ENCODE results near the gene XRCC4. TPM values are rescaled to one million over a fixed set of nuclear protein-coding genes. Genes with fewer than 3 reads are reported as not detected.

XRCC4 gene
- total and polyA plus RNA-seq, 2 of the 8 experiments (the other 6 are each of a cell fraction or from before 2014, with no cell fraction given), result 3.0 to 8.3 TPM

GRCh38 chr5:83277953-83278352 lies 200.6 kb downstream of the XRCC4 start:
- WGBS, 2 experiments (ENCODE audit: extremely low coverage in 1 of 2, insufficient coverage in 1 of 2, insufficient read length in 1 of 2, insufficient replicate concordance in 2 of 2, low coverage in 1 of 2, low lambda C conversion rate in 2 of 2, missing lambda C conversion rate in 1 of 2), result 76% methylated on average over 2 of the region's 2 CpGs; no CpG with 5 or more reads in 1 of the 2 experiments
- Histone ChIP-seq H2BK20ac (ENCODE audit: low read length) (no peak overlapping the region), H3K27me3 (replicated peaks in 1 of 4; ENCODE audit: control insufficient read depth in 3 of 4, extremely low read depth in 1 of 4, insufficient read depth in 3 of 4, low read length in 3 of 4) (no peaks in the 10 kb centered on the region), H3K14ac (ENCODE audit: insufficient read length) (no peak overlapping the region), H3K9ac (replicated peaks in 1 of 4; ENCODE audit: extremely low read depth in 1 of 4, low read depth in 3 of 4, low read length in 3 of 4) (no peak overlapping the region), H2BK5ac (ENCODE audit: low read depth, low read length) (no peak overlapping the region), H3K4me3 (ENCODE audit: extremely low read depth in 1 of 4, insufficient read depth in 2 of 4, low read depth in 3 of 4, low read length in 4 of 4) (no peak overlapping the region), H2BK120ac (replicated peaks; ENCODE audit: low read depth, low read length) (no peak overlapping the region), H3K4me2 (ENCODE audit: insufficient read depth in 1 of 2, low read depth in 2 of 2, low read length in 2 of 2) (no peak overlapping the region), H2AK5ac (ENCODE audit: low read depth, low read length) (no peak overlapping the region), H3K4me1 (replicated peaks in 1 of 4; ENCODE audit: control insufficient read depth in 3 of 4, insufficient read depth in 4 of 4, low read length in 3 of 4) (no peaks in the 10 kb centered on the region), H4K91ac (replicated peaks; ENCODE audit: insufficient read length, low read length) (no peak overlapping the region), H2AFZ (ENCODE audit: low read length) (no peak overlapping the region), H2BK12ac (ENCODE audit: low read depth, low read length) (no peak overlapping the region), H2BK15ac (ENCODE audit: low read length) (no peak overlapping the region), H3K9me3 (ENCODE audit: insufficient read depth in 2 of 2, low read depth in 1 of 2, low read length in 1 of 2) (peaks cover 0 to 5% of the 10 kb centered on the region in 2 experiments; a peak in 1 of 4 replicates), H3K36me3 (ENCODE audit: control insufficient read depth in 2 of 4, insufficient read depth in 4 of 4, low read length in 3 of 4) (no peaks in the 10 kb centered on the region), H3K23ac (ENCODE audit: insufficient read length) (no peak overlapping the region), H3K27ac (ENCODE audit: low read depth, low read length) (no peak overlapping the region), H3K23me2 (ENCODE audit: low read depth, low read length) (no peaks in the 10 kb centered on the region), H3K79me1 (ENCODE audit: low read depth, low read length) (no peaks in the 10 kb centered on the region), H4K8ac (ENCODE audit: extremely low read depth, insufficient read depth, low read length) (no peak overlapping the region), H4K5ac (ENCODE audit: insufficient read length, low read depth, low read length) (no peak overlapping the region), H3K56ac (replicated peaks; ENCODE audit: insufficient read length, low read depth, low read length) (no peak overlapping the region), H3K4ac (replicated peaks; ENCODE audit: insufficient read length, low read depth, low read length) (no peak overlapping the region), H4K20me1 (replicated peaks in 1 of 2; ENCODE audit: control insufficient read depth in 1 of 2, insufficient read depth in 2 of 2, low read length in 2 of 2) (no peaks in the 10 kb centered on the region), H3K18ac (ENCODE audit: extremely low read depth, low read length) (no peak overlapping the region), H3K79me2 (ENCODE audit: control insufficient read depth in 1 of 2, insufficient read depth in 2 of 2, low read length in 2 of 2) (no peaks in the 10 kb centered on the region)
- FAIRE-seq, result no peak
- CTCF ChIA-PET (ENCODE audit: partially characterized antibody), result no interaction called here
- DNase-seq (ENCODE audit: low read depth in 1 of 2, low spot score in 2 of 2), result no peak
- POLR2A ChIA-PET (ENCODE audit: partially characterized antibody), result no interaction called here
- no peak for TF ChIP-seq SIRT6 (IDR thresholded peaks at IDR 0.05; ENCODE audit: low read length)
- TF ChIP-seq POLR2A (IDR thresholded peaks at IDR 0.05; ENCODE audit: control extremely low read depth in 1 of 2, low read depth in 2 of 2, low read length in 2 of 2), result no peak
- TF ChIP-seq TEAD4 (IDR thresholded peaks at IDR 0.05; ENCODE audit: low read depth, low read length), result no peak
- TF ChIP-seq FOSL1 (IDR thresholded peaks at IDR 0.05; ENCODE audit: insufficient read depth, low read depth, low read length), result no peak
- no peak for TF ChIP-seq SRF (IDR thresholded peaks at IDR 0.05; ENCODE audit: low read depth, low read length)
- no peak for TF ChIP-seq KDM4A (IDR thresholded peaks at IDR 0.05; ENCODE audit: low read depth, low read length, severe bottlenecking)
- no peak for TF ChIP-seq POU5F1 (IDR thresholded peaks at IDR 0.05; ENCODE audit: low read depth, low read length)
- no peak for TF ChIP-seq RXRA (IDR thresholded peaks at IDR 0.05; ENCODE audit: insufficient read depth, low read depth, low read length)
- no peak for TF ChIP-seq SAP30 (IDR thresholded peaks at IDR 0.05; ENCODE audit: insufficient read depth, insufficient replicate concordance, low read length)
- no peak for TF ChIP-seq TAF7 (optimal IDR thresholded peaks at IDR 0.05; ENCODE audit: borderline replicate concordance, low read depth, low read length)
- no peak for TF ChIP-seq KDM5A (IDR thresholded peaks at IDR 0.05; ENCODE audit: low read length)
- TF ChIP-seq EZH2 (IDR thresholded peaks at IDR 0.05; ENCODE audit: low read depth, low read length, severe bottlenecking), result no peak
- no peak for TF ChIP-seq ATF2 (IDR thresholded peaks at IDR 0.05; ENCODE audit: low read length)
